Heart left ventricle (tissue), 16 donors: ENCODE measurements around the gene PML. TPM values are rescaled to one million over a fixed set of nuclear protein-coding genes. Genes with fewer than 3 reads are reported as not detected.

Experiments
- ATAC-seq, 4 donors: fragments of 200-7000 bp; cut with Tn5 transposase; one replicate each; pipeline ENCODE4 v1.9.1; 2020 to 2022; ENCODE audit warnings: moderate library complexity in 4 of 4, mild to moderate bottlenecking in 3 of 4, moderate number of reproducible peaks in 1 of 4
- DNase-seq, 5 donors: peaks; one replicate each; pipeline ENCODE4 v3.0.0-alpha.2; 2020
- H3K27ac ChIP-seq, 12 donors: fragments of 200-600 bp; sonication (generic) in 4 of 12; one replicate each; pipeline versions ENCODE4 v1.5.0 to v1.8.0; 2016 to 2022; ENCODE audit warnings: mild to moderate bottlenecking in 2 of 12
- H3K27me3 ChIP-seq, 9 donors: fragments of 200-600 bp; sonication (generic) in 2 of 9; one replicate each; pipeline versions ENCODE4 v1.5.1 to v1.8.0; 2016 to 2022; ENCODE audit warnings: mild to moderate bottlenecking in 3 of 9
- H3K36me3 ChIP-seq, 9 donors: fragments of 200-600 bp; sonication (generic) in 2 of 9; one replicate each; pipeline versions ENCODE4 v1.5.0 to v1.8.0; 2018 to 2022; ENCODE audit warnings: mild to moderate bottlenecking in 2 of 9
- H3K4me1 ChIP-seq, 12 donors: fragments of 200-600 bp; sonication (generic) in 4 of 12; one replicate each; pipeline versions ENCODE4 v1.5.0 to v1.8.0; 2016 to 2022; ENCODE audit warnings: mild to moderate bottlenecking in 3 of 12
- H3K4me3 ChIP-seq, 12 donors: fragments of 200-600 bp; sonication (generic) in 4 of 12; one replicate each; pipeline versions ENCODE4 v1.5.0 to v1.8.0; 2017 to 2022; ENCODE audit warnings: mild to moderate bottlenecking in 9 of 12, moderate library complexity in 4 of 12
- H3K9me3 ChIP-seq, 12 donors: fragments of 200-600 bp; sonication (generic) in 4 of 12; one replicate each; pipeline versions ENCODE4 v1.5.0 to v1.8.0; 2016 to 2022; ENCODE audit warnings: mild to moderate bottlenecking in 1 of 12
- CTCF ChIP-seq, 12 donors: fragments of 200-600 bp; sonication (generic) in 4 of 12; IDR thresholded peaks; one replicate each; pipeline versions ENCODE4 v1.5.0 to v1.8.0; 2018 to 2022; ENCODE audit warnings: antibody characterized with exemption in 12 of 12, mild to moderate bottlenecking in 5 of 12
- POLR2A ChIP-seq, 2 donors: fragments of 450-650 bp; IDR thresholded peaks; one replicate each; pipeline ENCODE4 v1.6.1; 2017; ENCODE audit warnings: antibody characterized with exemption in 2 of 2, mild to moderate bottlenecking in 2 of 2, moderate library complexity in 2 of 2
- WGBS, 4 donors: extraction: QIAGEN DNeasy Blood & Tissue Kit in 2 of 4; methylation state at CpG; one replicate each; pipeline versions ENCODE4 v1.1.5 to v1.1.7; 2013 to 2018; 5-methylcytosine and 5-hydroxymethylcytosine counted together
- intact Hi-C, 10 donors: fragments of 100-400 bp; cut with DNase I; formaldehyde crosslinking; loops; one replicate each; pipeline versions ENCODE4 v1.11.1 to v1.14.2; 2022
- polyA plus RNA-seq, 2 donors: library from polyadenylated mRNA; stranded (reverse); fragments of 200-250 nt; gene quantifications; one replicate each; pipeline ENCODE4 v1.2.3, GENCODE V29; 2013
- total RNA-seq, 9 donors: library from RNA; depleted of rRNA in 2 of 9; stranded (reverse); fragments of >200 nt in 2 of 9; fragmentation: NEBNext Ultra II Directional in 3 of 9; extraction: Animal tissue kit (Norgen Biotek cat#: 25700) in 3 of 9; gene quantifications; one replicate each; pipeline versions ENCODE4 v1.1.0 to v1.2.4, GENCODE V29; 2016 to 2023
- donor health status: ischemic (EF 13 %, LVEDD 7.1; RV severe dilation, severe dysfunction).
- donor health status: healthy with polysubstance abuse.
- donor health status: DM: no; HTN: yes; CAD: no.
- donor health status: DM: no; HTN: no; CAD: no.
- donor health status: ischemic (EF 25% LVEDD 6.9; RV normal size, moderate dysfunction).
- donor health status: ischemic (EF 25% LVEDD 5.7; RV mildly dilated, moderate dysfunction).
- donor health status: healthy.
- donor health status: DM: yes; HTN: yes; CAD: no.
- donor health status: ischemic (EF 35%, LVEDD 5.7; RV mildly dilated, moderate dysfunction).
- donor health status: nonischemic (EF 11% LVEDD 7.7; RV severe dilation, severe dysfunction).
- donor health status: DM: yes; HTN: yes; CAD: no.
- donor health status: PGD.
- donor health status: ischemic (EF 29% LVEDD 5.4; RV normal size, mild dysfunction).
- donor health status: nonischemic (EF 23%, LVEDD 6.1; RV moderate dilation, normal function).

The PML gene
- total and polyA plus RNA-seq, 11 donors = 17.0 to 68.7 (median 25.4) TPM

GRCh38 chr15:73949496-73949895, 45.0 kb upstream of the PML start:
- TF ChIP-seq POLR2A (IDR thresholded peaks at IDR 0.05) (no peak), CTCF (IDR thresholded peaks at IDR 0.05) (no peak)
- ATAC-seq = no peak
- intact Hi-C loops = no loop called here
- Histone ChIP-seq H3K27me3 (no peaks in the 10 kb centered on the region), H3K4me3 (no peak overlapping the region), H3K36me3 (peaks cover 0 to 50% (median 27%) of the 10 kb centered on the region in 9 donors), H3K4me1 (peaks cover 9 to 46% (median 31%) of the 10 kb centered on the region in 12 donors), H3K9me3 (no peaks in the 10 kb centered on the region), H3K27ac (no peak overlapping the region)
- 92 to 94% (median 93%) methylated on average over 9 to 10 of the region's 10 CpGs for WGBS, 4 donors
- DNase-seq = peak in 2 of 5 donors; percentile 25 to 34

GRCh38 chr15:73950479-73950830, 44.1 kb upstream of the PML start:
- ATAC-seq (peak in 1 of 4 donors; percentile 0), DNase-seq (peak in 1 of 5 donors; percentile 30)
- Histone ChIP-seq H3K4me1 (peaks cover 9 to 39% (median 31%) of the 10 kb centered on the region in 12 donors), H3K36me3 (peaks cover 0 to 50% (median 27%) of the 10 kb centered on the region in 9 donors), H3K9me3 (no peaks in the 10 kb centered on the region), H3K27ac (peak overlapping the region; percentile 84 to 98 (median 93)), H3K27me3 (no peaks in the 10 kb centered on the region), H3K4me3 (no peak overlapping the region)
- TF ChIP-seq POLR2A (IDR thresholded peaks at IDR 0.05) = no peak
- no peak for TF ChIP-seq CTCF (IDR thresholded peaks at IDR 0.05)
- intact Hi-C loops = loop anchor here in 3 of 10 donors (2.0 to 10.0 kb wide), 3 partner anchors 14 to 56 kb away; no protein-coding TSS in a partner anchor

GRCh38 chr15:73950831-73951561, 43.5 kb upstream of the PML start:
- WGBS, 4 donors = 2 to 4% (median 4%) methylated on average over 12 to 15 of the region's 15 CpGs
- H3K4me1 ChIP-seq = peaks cover 9 to 42% (median 31%) of the 10 kb centered on the region in 12 donors
- no peaks in the 10 kb centered on the region for H3K27me3 ChIP-seq
- H3K9me3 ChIP-seq = no peaks in the 10 kb centered on the region
- peaks cover 0 to 48% (median 27%) of the 10 kb centered on the region in 9 donors for H3K36me3 ChIP-seq
- TF ChIP-seq POLR2A (IDR thresholded peaks at IDR 0.05) (no peak), CTCF (IDR thresholded peaks at IDR 0.05) (peak; percentile 76 to 94 (median 88))
- peak; percentile 91 to 97 (median 93) for ATAC-seq
- peak; percentile 93 to 97 (median 95) for DNase-seq
- no peak overlapping the region for H3K4me3 ChIP-seq
- intact Hi-C loops = loop anchor here in 5 of 10 donors (1.0 to 10.0 kb wide), 4 partner anchors 13 to 56 kb away; no protein-coding TSS in a partner anchor
- H3K27ac ChIP-seq = peak overlapping the region; percentile 84 to 98 (median 93)

GRCh38 chr15:73951601-73952000, 42.9 kb upstream of the PML start:
- peak in 2 of 4 donors; percentile 19 to 36 for ATAC-seq
- DNase-seq = no peak
- Histone ChIP-seq H3K36me3 (peaks cover 0 to 42% (median 27%) of the 10 kb centered on the region in 9 donors), H3K4me3 (no peak overlapping the region), H3K9me3 (no peaks in the 10 kb centered on the region), H3K4me1 (peaks cover 9 to 48% (median 36%) of the 10 kb centered on the region in 12 donors), H3K27me3 (no peaks in the 10 kb centered on the region), H3K27ac (peak overlapping the region; percentile 84 to 98 (median 93))
- TF ChIP-seq CTCF (IDR thresholded peaks at IDR 0.05) (no peak), POLR2A (IDR thresholded peaks at IDR 0.05) (no peak)
- WGBS, 4 donors = 47 to 63% (median 60%) methylated on average over 13 of the region's 13 CpGs
- intact Hi-C loops = loop anchor here in 5 of 10 donors (1.0 to 10.0 kb wide), 4 partner anchors 13 to 57 kb away; no protein-coding TSS in a partner anchor
